Measurements from ENCODE around the gene PCAT7. TPM values are rescaled to one million over a fixed set of nuclear protein-coding genes. Genes with fewer than 3 reads are reported as not detected.
"Not testable (repeated sequence)": the region's sequence is repeated elsewhere in the genome, so short reads cannot be mapped to it uniquely, and the experiment has no call there.

Gene PCAT7
- polyA plus RNA-seq (2013, experiment 1 of 2; ENCODE audit: insufficient read length): 0.07 TPM
- 0.13 TPM for polyA plus RNA-seq (2013, experiment 2 of 2; ENCODE audit: insufficient read length)

DNA sequence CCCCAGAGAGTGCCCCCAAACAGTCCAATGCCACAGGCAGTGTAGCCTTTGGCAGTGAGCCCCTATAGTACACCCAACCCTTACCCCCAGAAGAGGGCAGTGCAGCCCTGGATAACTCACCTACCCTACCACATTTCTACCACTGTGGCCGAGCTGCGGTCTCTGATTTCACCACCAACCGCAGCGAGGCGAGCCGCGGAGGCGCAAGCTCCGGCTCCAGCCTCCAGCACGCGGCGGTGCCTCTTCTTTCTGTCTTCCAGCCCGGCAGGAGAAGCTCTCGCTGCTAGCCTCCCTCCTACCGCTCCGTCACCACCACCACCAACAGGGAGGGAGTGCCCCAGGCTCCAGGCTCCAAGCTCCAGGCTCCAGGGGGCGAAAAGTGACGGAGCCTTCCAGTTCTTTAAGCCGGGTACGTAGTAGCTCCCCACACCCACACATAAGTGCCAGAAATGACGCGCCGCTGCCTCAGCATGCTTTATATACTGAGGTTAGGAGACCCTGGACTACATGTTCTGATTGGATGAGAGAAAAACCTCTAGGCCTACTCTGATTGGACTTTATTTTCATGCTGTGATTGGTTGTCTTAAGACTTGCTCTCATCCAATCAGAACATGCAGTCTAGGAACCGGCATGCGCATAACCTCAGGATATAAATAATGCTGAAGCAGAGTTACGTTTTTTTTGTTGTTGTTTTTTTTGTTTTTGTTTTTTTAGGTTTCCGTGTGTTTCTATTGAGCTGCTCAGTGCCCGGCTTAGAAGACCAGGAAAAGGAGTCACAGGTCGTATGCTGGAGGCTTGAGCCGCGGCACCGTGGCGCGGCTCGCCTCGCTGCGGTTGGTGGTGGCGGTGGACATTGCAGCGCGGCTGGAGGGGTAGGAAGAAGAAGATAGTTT, at the start of gene PCAT7:
Gene PCAT7 (plus strand): TSS at position 645 of the 893 bp plus-strand sequence.
- peak; percentile 52 for DNase-seq

DNA sequence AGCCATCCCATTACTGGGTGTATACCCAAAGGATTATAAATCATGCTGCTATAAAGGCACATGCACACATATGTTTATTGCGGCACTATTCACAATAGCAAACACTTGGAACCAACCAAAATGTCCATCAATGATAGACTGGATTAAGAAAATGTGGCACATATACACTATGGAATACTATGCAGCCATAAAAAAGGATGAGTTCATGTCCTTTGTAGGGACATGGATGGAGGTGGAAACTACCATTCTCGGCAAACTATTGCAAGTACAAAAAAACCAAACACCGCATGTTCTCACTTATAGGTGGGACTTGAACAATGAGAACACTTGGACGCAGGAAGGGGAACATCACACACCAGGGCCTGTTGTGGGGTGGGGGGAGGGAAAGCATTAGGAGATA, 48.5 kb upstream of the PCAT7 start:
- not testable (repeated sequence) for DNase-seq

DNA sequence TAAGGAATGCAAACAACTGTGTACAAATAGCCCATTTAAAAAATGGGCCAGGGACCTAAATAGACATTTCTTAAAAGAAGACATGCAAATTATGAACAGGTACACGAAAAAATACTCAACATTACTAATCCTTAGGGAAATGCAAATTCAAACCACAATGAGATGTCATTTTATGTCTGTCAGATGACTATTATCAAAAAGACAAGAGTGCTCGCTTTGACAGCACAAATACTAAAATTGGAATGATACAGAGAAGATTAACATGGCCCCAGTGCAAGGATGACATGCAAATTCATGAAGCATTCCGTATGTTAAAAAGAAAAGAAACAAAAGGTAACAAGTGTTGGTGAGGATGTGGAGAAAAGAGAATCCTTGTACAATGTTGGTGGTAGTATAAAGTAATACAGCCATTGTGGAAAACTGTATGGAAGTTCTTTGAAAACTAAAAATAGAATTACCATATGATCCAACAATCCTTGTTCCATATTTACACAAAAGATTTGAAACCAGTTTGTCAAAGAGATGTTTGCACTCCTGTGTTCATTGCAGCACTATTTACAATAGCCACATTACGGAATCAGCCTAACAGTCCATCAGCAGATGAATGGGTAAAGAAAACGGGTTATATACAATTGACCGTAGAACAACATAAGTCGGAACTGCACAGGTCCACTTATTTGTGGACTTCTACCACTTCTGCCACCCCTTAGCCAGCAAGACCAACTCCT, 47.2 kb upstream of the PCAT7 start:
- no peak for DNase-seq

DNA sequence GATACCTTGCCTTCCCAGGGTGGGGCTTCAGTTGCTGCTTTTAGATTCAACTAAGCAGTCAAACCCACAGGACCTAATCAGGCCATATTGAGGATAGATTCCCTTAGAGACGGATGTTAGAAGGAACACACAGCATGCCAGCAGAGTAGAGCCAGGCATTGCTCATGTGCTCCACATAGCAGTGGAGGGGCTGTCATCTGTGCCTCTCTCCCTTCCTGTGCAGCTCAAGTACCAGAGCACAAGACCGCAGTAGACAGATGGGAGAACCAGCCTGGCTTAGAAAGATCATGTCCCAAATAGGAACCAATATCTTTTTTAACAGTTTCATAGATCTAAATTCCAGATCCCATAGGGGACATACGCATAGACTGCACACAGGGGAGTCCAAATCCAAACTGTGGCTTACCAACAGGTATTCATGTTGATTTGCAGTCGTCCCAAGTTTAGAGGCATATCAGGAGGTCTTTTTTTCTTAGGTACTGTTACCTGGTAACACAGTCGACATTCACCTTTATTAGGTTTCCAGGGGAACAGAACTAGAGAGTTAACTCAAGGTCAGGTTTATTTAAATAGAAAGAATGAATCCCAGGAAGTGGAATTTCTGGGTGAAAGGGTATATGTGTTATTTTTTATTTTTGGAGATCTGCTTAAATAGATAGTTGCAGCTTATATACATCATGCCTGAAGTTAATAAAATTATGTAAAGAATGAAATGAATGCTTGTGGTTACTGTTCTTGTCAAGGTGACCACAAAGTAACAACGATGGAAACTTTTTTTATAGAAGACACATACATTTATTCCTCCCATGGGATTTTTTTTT, 43.5 kb upstream of the PCAT7 start:
- DNase-seq: peak; percentile 75

DNA sequence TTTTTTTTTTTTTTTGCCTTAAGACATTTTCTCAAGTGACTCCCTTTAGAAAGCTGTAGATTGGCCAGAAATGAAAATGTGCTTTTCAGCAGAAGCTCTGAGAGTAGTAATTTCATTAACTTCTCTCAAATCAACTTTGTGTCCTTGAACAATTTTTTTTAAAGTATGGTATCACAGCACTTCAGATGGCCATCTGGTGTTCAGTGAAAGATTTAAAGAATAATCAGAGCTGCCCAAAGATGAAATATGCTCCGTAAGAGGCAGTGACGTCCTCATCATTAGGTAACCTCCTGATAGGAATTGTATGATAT, 43.0 kb upstream of the PCAT7 start:
- DNase-seq: no peak

DNA sequence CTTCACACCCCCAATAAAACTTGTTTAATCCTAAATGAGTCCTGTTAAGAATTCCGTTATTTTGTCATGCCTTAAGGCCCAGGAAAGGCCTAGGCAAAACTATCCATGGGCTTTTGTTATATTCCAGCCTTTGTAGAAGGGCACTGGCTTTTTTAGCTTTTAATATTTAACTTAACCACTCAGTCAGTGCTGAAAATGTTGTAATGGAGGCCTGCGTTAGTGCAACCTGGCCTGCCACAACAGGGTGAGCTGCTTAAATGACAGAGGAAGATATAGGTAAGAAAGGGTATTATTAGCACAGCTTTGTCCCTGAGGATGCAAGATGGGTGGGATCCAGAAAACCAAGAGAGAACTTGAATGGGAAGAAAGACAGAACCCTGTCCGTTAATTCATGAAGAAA, 40.2 kb upstream of the PCAT7 start:
- DNase-seq: no peak

DNA sequence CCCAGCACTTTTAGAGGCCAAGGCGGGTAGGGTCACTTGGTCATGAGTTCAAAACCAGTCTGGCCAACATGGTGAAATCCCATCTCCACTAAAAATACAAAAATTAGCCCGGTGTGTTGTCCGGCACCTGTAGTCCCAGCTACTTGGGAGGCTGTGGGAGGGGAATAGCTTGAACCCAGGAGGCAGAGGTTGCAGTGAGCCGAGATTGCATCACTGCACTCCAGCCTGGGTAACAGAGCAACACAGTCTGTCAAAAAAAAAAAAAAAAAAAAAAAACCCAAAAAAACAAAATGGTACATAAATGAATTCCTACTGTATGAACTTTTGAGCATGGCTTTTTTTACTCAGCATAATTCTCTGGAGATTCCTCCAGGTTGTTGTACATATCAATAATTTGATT, 37.6 kb upstream of the PCAT7 start:
- DNase-seq: no peak

DNA sequence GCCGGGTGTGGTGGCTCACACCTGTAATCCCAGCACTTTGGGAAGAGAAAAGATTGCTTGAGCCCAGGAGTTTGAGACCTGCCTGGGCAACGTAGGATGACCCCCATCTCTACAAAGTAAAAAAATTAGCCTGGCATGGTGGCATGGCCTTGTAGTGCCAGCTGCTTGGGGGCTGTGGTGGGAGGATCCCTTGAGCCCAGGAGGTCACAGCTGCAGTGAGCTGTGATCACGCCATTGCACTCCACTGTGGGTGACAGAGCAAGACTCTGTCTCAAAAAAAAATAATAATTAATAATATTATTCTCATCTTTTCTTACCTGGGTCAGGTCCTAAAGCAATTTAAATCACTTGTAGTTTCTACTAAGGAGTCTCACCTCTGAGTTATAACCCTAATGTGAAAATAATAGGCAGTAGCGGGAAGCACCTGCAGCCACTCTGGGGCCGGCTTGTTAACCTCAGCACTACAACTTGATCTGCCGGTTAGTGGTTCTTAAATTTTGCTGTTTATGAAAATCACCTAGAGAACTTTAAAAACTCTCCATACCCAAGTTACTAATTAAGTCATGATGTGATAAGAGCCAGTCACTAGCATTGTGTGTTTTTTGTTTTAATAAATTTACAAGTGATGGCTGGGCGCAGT, 29.4 kb upstream of the PCAT7 start:
- DNase-seq: no peak

DNA sequence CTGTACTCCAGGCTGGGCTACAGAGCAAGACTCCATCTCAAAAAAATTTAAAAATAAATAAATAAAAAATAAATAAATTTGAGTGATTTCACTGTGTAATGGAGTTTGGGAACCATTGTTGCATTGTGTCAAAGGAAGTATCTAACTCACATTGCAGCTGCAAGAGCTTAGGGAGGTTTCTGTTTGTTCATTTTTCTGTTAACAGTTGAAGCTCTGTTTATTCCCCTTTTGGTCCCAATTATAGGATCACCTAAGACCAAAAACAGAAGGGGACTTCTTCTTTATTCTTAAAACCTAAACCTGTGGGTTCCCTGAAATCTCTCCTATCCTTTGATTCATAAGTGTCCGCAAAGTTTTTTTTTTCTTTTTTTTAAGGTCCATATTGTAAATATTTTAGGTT, 28.6 kb upstream of the PCAT7 start:
- DNase-seq: no peak

DNA sequence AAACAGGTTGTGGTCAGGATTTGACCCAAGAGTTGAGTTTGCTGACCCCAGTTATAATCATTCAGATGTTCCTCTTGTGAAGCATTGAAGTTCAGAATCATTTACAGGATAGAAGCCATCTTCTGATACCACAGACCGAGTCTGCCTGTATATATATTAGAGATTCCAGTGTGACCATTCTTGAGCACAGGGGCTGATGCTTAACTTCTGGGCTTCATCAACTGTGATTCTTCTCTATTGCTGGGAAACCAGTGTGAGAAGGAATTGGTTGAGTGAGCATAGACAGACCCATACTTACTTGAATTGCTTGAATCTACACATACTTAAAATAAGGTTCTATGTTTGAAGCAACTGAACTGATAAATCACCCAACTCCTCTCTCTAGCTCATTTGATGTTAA, 27.9 kb upstream of the PCAT7 start:
- no peak for DNase-seq

DNA sequence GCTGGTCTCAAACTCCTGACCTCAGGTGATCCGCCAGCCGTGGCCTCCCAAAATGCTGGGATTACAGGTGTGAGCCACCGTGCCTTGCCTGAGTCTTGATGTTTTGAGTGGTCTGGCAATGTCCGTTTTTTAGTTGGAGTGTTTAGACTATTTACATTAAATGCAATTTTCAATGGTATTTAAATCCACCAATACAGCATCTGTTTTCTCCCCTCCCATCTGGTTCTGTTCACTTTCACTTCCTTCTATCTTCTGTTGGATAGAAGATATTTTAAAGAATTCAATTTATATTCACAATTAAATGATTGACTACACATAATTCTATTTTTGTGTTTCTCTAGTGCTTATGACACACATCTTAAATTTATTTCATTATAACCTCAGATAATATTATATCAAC, 26.0 kb upstream of the PCAT7 start:
- no peak for DNase-seq

DNA sequence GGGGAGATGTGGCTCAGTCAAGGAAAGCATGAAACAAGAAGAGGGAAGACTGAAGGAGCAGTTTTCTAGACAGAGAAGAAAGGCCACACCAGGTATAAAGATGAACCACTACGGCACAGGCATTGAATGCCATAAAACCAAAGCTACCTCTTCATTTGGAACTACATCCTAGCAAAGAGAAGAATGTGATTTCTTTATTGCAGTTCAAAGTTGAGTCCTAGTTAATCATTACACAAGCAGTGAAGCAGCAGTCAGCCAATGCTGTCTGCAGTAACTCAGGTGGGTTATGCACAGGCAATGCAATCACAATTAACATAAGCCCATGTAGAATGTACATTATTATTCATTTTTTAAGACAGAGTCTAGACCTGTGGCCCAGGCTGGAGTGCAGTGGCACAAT, 21.7 kb upstream of the PCAT7 start:
- DNase-seq: no peak

DNA sequence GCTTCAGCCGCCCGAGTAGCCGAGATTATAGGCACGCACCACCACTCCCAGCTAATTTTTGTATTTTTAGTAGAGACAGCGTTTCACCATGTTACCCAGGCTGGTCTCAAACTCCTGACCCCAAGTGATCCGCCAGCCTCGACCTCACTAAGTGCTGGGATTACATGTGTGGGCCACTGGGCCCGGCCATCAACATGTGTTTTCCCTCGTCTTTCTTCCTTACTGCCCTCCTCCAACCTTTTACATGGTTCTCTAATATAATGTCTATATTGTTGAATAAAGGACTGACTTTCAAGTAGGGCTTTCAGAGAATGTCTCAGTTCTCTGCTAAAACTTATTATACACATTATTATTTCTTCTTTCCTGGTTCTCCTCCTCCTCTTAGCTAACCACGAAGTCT, 21.3 kb upstream of the PCAT7 start:
- DNase-seq: no peak

DNA sequence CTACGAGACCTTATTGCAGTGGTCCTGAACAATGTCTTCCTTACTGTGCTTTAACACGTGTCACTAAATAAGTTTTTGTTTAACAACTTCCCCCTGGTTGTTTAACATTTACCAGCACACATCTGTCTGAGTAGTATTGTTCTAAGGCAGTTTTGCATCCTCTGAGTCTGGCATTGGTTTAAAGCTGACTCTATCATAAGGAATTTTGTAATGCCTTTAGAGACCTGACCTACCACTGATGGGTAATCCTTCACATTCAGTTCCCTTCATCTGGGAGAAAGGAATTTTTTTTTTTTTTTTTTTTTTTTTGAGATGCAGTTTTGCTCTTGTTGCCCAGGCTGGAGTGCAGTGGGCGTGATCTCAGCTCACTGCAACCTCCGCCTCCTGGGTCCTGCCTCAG, 20.0 kb upstream of the PCAT7 start:
- peak; percentile 42 for DNase-seq

DNA sequence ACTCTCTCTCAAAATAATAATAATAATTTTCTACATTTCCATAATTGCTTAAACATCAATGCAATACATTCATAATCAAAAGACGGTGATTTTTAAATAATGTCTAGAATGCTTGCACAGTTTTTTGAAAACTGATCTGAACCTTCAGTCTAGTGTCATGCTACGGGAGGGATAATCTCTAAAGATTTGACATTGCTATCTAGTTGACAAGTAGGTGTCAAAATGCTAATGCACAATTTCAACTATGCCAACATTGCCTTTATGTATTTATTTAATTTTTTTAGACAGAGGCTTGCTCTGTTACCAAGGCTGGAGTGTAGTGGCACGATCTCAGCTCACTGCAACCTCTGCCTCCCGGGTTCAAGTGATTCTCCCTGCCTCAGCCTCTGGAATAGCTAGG, 16.0 kb upstream of the PCAT7 start:
- no peak for DNase-seq

DNA sequence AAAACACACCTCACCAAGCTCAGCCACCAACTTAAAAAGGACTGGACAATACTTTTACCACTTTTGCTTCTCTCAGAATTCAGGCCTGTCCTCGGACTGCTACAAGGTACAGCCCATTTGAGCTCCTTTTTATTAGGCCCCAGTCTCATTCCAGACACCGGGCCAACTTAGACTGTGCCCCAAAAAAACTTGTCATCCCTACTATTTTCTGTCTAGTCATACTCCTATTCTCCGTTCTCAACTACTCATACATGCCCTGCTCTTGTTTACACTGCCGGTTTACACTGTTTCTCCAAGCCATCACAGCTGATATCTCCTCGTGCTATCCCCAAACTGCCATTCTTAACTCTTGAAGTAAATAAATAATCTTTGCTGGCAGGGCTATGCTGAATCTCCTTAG, 10.5 kb upstream of the PCAT7 start:
- DNase-seq: not testable (repeated sequence)

DNA sequence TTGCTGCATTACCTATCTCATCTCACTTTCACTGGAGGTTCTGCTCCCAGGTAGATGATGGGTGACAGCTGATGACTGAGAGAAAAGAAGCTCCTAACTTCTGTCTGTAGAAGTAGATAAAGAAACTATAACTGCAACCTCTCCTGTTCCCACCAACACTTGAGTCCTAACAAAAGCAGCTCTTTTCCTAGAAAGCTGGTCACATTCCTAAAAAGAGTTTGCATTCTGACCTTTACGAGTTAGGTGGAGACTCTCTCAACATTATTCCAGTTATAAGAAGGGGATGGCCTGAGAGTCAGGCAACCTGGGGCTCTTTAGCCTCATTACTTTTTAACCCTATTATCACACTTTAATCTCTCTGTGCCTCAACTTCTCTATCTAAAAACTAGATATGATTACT, 8.9 kb upstream of the PCAT7 start:
- no peak for DNase-seq

DNA sequence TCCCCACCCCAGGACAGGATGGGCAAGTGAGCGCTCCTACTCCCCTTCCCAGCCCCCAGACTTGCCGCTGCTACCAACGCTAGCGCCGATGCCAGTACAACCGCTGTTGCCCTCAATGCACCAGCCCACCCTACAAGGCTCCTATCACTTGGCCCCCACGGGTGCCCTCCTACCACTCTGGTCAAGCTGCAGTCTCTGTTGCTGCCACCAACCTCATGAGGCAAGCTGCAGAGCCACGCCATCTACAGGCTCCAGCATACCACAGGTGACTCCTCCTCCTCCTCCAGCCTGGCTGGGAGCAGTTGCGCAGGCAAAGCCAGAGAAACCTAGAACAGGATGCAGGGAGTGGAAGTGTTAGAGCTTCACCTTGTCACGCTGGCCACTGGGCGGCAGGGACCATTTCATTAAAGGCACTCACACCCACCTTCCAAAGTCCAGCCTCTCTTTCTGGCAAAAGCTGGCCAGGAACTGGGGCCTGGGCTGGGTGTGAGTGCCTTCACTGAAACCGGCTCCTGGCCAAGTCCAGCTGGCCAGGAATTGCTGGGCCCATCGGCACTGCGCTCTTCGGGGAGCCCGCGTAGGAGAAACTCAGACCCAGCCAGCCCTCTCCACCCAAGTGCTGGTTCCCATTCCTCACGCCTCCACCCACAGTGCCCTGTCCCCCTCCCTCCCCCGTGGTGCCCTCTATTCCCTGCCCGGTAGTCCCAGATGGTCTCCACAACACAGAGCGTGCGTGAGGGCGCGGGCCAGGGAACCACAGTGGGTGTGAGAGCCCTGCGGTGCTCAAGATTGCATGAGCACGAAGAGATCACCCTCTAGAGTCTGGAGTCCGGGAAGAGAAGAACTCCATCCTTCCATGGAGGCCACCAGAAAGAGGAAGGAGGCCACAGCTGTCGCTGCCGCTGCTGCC, 1.6 kb upstream of the PCAT7 start:
- DNase-seq: no peak

DNA sequence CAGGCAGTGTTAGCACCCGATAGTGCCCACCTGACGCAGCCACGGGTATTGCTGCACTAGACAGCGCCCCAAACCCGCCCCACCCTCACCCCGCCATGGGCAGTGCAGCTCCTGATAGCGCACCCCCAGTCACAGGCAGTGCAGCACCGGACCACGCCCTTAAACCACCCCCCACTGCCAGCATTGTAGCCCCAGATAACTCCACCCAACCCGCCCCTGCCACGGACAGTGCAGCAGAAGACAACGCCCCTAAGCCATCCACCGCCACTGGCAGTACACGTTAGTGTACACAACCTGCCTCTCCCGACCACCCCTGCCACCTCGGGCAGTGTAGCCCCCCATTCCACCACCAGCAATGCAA, 825 bp upstream of the PCAT7 start:
- DNase-seq: no peak

DNA sequence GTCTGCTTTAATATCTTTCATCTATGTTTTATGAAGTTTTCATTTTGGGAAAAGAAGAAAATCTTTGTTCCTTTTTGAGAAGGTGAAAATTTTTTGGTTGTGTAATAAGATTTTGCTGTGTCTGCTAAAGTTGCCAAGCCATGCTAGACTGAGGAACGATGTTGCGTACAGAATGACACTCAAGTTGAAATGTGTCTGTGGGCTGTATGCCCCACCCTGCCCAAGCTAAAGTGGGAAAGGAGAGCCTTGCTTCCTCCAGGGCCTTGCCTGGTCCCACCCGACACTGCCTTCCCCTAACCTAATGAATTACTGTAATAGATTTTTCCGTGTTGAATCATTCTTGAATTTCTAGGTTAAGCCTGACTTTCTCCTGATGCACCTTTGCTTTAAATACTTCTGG, 2.5 kb downstream of the PCAT7 start:
- no peak for DNase-seq

DNA sequence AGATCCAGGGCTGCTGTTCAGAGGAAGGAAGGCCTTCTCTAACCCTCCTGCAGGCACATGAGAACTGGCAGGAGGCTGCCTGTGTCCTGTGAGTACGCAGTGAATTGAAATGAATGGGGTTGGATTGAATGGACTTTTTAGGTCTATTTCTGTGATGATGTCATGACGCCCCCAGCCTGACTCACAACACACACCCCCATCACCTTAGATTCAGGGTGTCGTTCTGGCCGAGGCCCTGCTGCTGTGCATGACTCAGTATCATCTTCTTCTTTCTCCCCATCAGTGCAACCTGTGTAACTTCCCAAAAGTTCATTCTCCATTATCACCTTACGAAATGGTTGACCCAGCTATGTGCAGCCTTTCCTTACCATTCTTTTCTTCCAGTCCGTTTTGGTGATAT, 5.4 kb downstream of the PCAT7 start:
- no peak for DNase-seq

DNA sequence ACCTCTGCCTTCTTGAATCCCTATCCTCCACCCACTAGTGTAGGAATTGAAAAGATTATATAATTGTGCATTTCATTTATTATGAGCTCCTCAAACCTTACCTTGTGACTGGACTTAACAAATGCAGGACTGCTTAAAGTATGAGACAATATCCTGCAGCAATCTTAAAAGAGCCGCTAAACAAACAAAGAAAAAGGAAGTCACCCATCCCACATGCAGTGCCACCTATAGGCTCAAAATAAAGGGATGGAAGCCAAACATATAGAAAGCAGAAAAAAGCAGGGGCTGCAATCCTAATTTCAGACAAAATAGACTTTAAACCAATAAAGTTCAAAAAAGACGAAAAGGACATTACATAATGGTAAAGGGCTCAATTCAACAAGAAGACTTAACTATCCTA, 8.7 kb downstream of the PCAT7 start:
- DNase-seq: no peak

Data from fibroblast of skin of back (primary cell).